Upper lobe of left lung (tissue), 6 donors: ENCODE results near the gene KIF18B. TPM values are rescaled to one million over a fixed set of nuclear protein-coding genes. Genes with fewer than 3 reads are reported as not detected.

Experiments used
- ATAC-seq, 2 donors: fragments of 200-7000 bp; cut with Tn5 transposase; one replicate each; pipeline ENCODE4 v1.9.1; 2022; ENCODE audit warnings: mild to moderate bottlenecking in 2 of 2, moderate library complexity in 2 of 2; ENCODE audit not compliant: low FRiP score in 2 of 2
- DNase-seq, 2 donors: peaks; one replicate each; pipeline ENCODE4 v3.0.0-alpha.2; 2019 to 2020
- H3K27ac ChIP-seq, 4 donors: fragments of 200-600 bp; sonication (generic); one replicate each; pipeline ENCODE4 v1.5.1; 2016 to 2019
- H3K27me3 ChIP-seq, 4 donors: fragments of 200-600 bp; sonication (generic); one replicate each; pipeline ENCODE4 v1.5.1; 2017 to 2019
- H3K36me3 ChIP-seq, 4 donors: fragments of 200-600 bp; sonication (generic); one replicate each; pipeline ENCODE4 v1.5.1; 2016 to 2019
- H3K4me1 ChIP-seq, 4 donors: fragments of 200-600 bp; sonication (generic); one replicate each; pipeline ENCODE4 v1.5.1; 2018 to 2019
- H3K4me3 ChIP-seq, 4 donors: fragments of 200-600 bp; sonication (generic); one replicate each; pipeline ENCODE4 v1.5.1; 2017 to 2019; ENCODE audit warnings: mild to moderate bottlenecking in 2 of 4, moderate library complexity in 1 of 4
- H3K9me3 ChIP-seq, 4 donors: fragments of 200-600 bp; sonication (generic); one replicate each; pipeline ENCODE4 v1.5.1; 2018 to 2019
- EP300 ChIP-seq, 4 donors: sonication (generic); formaldehyde crosslinking; IDR thresholded peaks; one replicate each; pipeline ENCODE4 v1.5.1; 2017; ENCODE audit warnings: antibody characterized with exemption in 4 of 4, control low read depth in 2 of 4
- POLR2A ChIP-seq, 4 donors: fragments of 450-650 bp; IDR thresholded peaks; one replicate each; pipeline ENCODE4 v1.5.1; 2016 to 2017; ENCODE audit warnings: antibody characterized with exemption in 4 of 4, mild to moderate bottlenecking in 2 of 4
- POLR2AphosphoS5 ChIP-seq, 2 donors: sonication (generic); formaldehyde crosslinking; IDR thresholded peaks; one replicate each; pipeline ENCODE4 v1.5.1; 2017; ENCODE audit warnings: antibody characterized with exemption in 2 of 2
- WGBS, 2 donors: methylation state at CpG; one replicate each; pipeline ENCODE4 v1.1.5; 2017 to 2018; 5-methylcytosine and 5-hydroxymethylcytosine counted together
- small RNA-seq, 4 donors: library from RNA; depleted of rRNA; stranded (forward); fragments of <200 nt; gene quantifications; one replicate each; pipeline ENCODE3, GENCODE V24; 2016
- total RNA-seq, 6 donors: library from RNA; depleted of rRNA in 4 of 6; stranded (reverse); fragments of >200 nt in 4 of 6; gene quantifications; one replicate each; pipeline versions ENCODE4 v1.1.0 to v1.2.1, GENCODE V29; 2016 to 2021
- TF ChIP-seq, protein P1 (sequence below), 6 experiments: fragments of 450-650 bp in 4 of 6; fragments of 200-600 bp in 2 of 6; sonication (generic) in 2 of 6; IDR thresholded peaks; one replicate each; pipeline ENCODE4 v1.5.1; 2016 to 2019; ENCODE audit warnings: antibody characterized with exemption in 6 of 6
- donor health status: DM: no; HTN: no; CAD: no; lungs with moderate emphysema.
- donor health status: DM: no; HTN: yes; CAD: no; lungs with severe emphysema.

Gene KIF18B
- total RNA-seq, 6 donors from 2014 or later, result 0.49 to 2.9 (median 1.3) TPM

GRCh38 chr17:44877121-44877520 is 70.5 kb downstream of the KIF18B start:
- DNase-seq (no peak), ATAC-seq (no peak)
- Histone ChIP-seq H3K36me3 (peaks cover 60 to 97% (median 74%) of the 10 kb centered on the region in 4 donors), H3K4me3 (no peak overlapping the region), H3K27ac (no peak overlapping the region), H3K27me3 (no peaks in the 10 kb centered on the region), H3K9me3 (no peaks in the 10 kb centered on the region), H3K4me1 (no peaks in the 10 kb centered on the region)
- WGBS, 2 donors, result 87 to 88% methylated on average over 5 of the region's 5 CpGs
- TF ChIP-seq, protein P1, sequence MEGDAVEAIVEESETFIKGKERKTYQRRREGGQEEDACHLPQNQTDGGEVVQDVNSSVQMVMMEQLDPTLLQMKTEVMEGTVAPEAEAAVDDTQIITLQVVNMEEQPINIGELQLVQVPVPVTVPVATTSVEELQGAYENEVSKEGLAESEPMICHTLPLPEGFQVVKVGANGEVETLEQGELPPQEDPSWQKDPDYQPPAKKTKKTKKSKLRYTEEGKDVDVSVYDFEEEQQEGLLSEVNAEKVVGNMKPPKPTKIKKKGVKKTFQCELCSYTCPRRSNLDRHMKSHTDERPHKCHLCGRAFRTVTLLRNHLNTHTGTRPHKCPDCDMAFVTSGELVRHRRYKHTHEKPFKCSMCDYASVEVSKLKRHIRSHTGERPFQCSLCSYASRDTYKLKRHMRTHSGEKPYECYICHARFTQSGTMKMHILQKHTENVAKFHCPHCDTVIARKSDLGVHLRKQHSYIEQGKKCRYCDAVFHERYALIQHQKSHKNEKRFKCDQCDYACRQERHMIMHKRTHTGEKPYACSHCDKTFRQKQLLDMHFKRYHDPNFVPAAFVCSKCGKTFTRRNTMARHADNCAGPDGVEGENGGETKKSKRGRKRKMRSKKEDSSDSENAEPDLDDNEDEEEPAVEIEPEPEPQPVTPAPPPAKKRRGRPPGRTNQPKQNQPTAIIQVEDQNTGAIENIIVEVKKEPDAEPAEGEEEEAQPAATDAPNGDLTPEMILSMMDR (IDR thresholded peaks at IDR 0.05), result no peak
- TF ChIP-seq POLR2AphosphoS5 (IDR thresholded peaks at IDR 0.05), result no peak
- no peak for TF ChIP-seq POLR2A (IDR thresholded peaks at IDR 0.05)
- TF ChIP-seq EP300 (IDR thresholded peaks at IDR 0.05), result no peak

GRCh38 chr17:44875761-44876160 is 71.8 kb downstream of the KIF18B start:
- no peaks in the 10 kb centered on the region for H3K9me3 ChIP-seq
- no peaks in the 10 kb centered on the region for H3K4me1 ChIP-seq
- 94 to 96% methylated on average over 6 of the region's 6 CpGs for WGBS, 2 donors
- ATAC-seq, result no peak
- no peaks in the 10 kb centered on the region for H3K27me3 ChIP-seq
- H3K36me3 ChIP-seq, result peaks cover 55 to 97% (median 77%) of the 10 kb centered on the region in 4 donors
- DNase-seq, result no peak
- no peak overlapping the region for H3K4me3 ChIP-seq
- no peak for TF ChIP-seq EP300 (IDR thresholded peaks at IDR 0.05)
- H3K27ac ChIP-seq, result no peak overlapping the region

Small RNA genes lying within 50 kb of the gene (small RNA-seq; reads per million reads assigned to genes)
- gene AC015936.2 (0 reads per million in 4 donors), gene CCDC103 (0 reads per million in 4 donors), gene MIR6783 (0 to 0.20 (median 0) reads per million in 4 donors), gene RN7SL405P (0 reads per million in 4 donors)

Other genes starting within 250 kb of the KIF18B start
- gene DBF4B, start 239.1 kb downstream of the KIF18B start, total RNA-seq, result 1 to 10 TPM; 2.0 to 8.4 (median 4.5) TPM
- 1 to 10 TPM in 1 of 6 donors, under 1 TPM in 4, not detected in 1; 0.15 to 1.0 (median 0.20) TPM for gene ADAM11, start 188.8 kb downstream of the KIF18B start, total RNA-seq
- gene GJC1, start 117.5 kb downstream of the KIF18B start, total RNA-seq, result 10 to 100 TPM in 2 of 6 donors, 1 to 10 TPM in 4; 4.2 to 14.8 (median 8.6) TPM
- gene HIGD1B, start 99.9 kb downstream of the KIF18B start, total RNA-seq, result 10 to 100 TPM in 3 of 6 donors, 1 to 10 TPM in 2, not detected in 1; 1.9 to 33.3 (median 15.9) TPM
- gene EFTUD2, start 48.3 kb downstream of the KIF18B start, total RNA-seq, result 100 to 1,000 TPM in 1 of 6 donors, 10 to 100 TPM in 5; 66.6 to 146 (median 75.6) TPM
- gene GFAP, start 32.3 kb downstream of the KIF18B start, total RNA-seq, result not detected
- under 1 TPM in 1 of 6 donors, not detected in 5; 0.44 TPM for gene C1QL1, start 20.5 kb upstream of the KIF18B start, total RNA-seq
- gene DCAKD, start 103.9 kb upstream of the KIF18B start, total RNA-seq, result 10 to 100 TPM; 16.0 to 29.3 (median 22.2) TPM
- gene NMT1, start 113.5 kb upstream of the KIF18B start, total RNA-seq, result 100 to 1,000 TPM in 3 of 6 donors, 10 to 100 TPM in 3; 55.1 to 132 (median 92.3) TPM
- gene PLCD3, start 184.7 kb upstream of the KIF18B start, total RNA-seq, result 10 to 100 TPM; 24.2 to 65.6 (median 50.6) TPM
- 10 to 100 TPM in 5 of 6 donors, 1 to 10 TPM in 1; 9.7 to 68.1 (median 23.4) TPM for gene ACBD4, start 187.9 kb upstream of the KIF18B start, total RNA-seq
- gene HEXIM1, start 200.7 kb upstream of the KIF18B start, total RNA-seq, result 10 to 100 TPM; 19.9 to 43.8 (median 32.3) TPM
- gene HEXIM2, start 214.1 kb upstream of the KIF18B start, total RNA-seq, result 10 to 100 TPM in 2 of 6 donors, 1 to 10 TPM in 4; 4.1 to 14.7 (median 9.3) TPM